Trophoblast cell (in vitro differentiated cells and primary cell): ENCODE data around the gene TFPI.

Experiments used
- DNase-seq, 2 donors: peaks; one replicate each; pipeline ENCODE4 v3.0.0-alpha.2; 2016
- H2AFZ ChIP-seq: 2 replicates; pipeline ENCODE4 v1.6.1; 2013; ENCODE audit warnings: low read length, moderate library complexity, mild to moderate bottlenecking; ENCODE audit not compliant: insufficient read depth, poor library complexity
- H2AK5ac ChIP-seq: 2 replicates; pipeline ENCODE4 v1.6.1; 2013; ENCODE audit warnings: mild to moderate bottlenecking, low read length
- H2BK120ac ChIP-seq: 2 replicates; pipeline ENCODE4 v1.6.1; 2013; ENCODE audit warnings: low read length, mild to moderate bottlenecking, moderate library complexity; ENCODE audit not compliant: insufficient read depth, poor library complexity
- H2BK12ac ChIP-seq: 2 replicates; pipeline ENCODE4 v1.6.1; 2013; ENCODE audit warnings: mild to moderate bottlenecking, low read length, moderate library complexity
- H2BK5ac ChIP-seq: 2 replicates; pipeline ENCODE4 v1.6.1; 2013; ENCODE audit warnings: low read length, low read depth, moderate library complexity, mild to moderate bottlenecking; ENCODE audit not compliant: poor library complexity
- H3K14ac ChIP-seq: 2 replicates; pipeline ENCODE4 v1.6.1; 2013; ENCODE audit warnings: mild to moderate bottlenecking, low read length
- H3K18ac ChIP-seq: 2 replicates; pipeline ENCODE4 v1.6.1; 2013; ENCODE audit warnings: mild to moderate bottlenecking, low read length
- H3K23ac ChIP-seq: 2 replicates; pipeline ENCODE4 v1.6.1; 2013; ENCODE audit warnings: low read length
- H3K27ac ChIP-seq: 2 replicates; pipeline ENCODE4 v1.5.1; 2013; ENCODE audit warnings: low read depth, mild to moderate bottlenecking, inconsistent platforms, low read length, moderate library complexity
- H3K27me3 ChIP-seq: 2 replicates; pipeline ENCODE4 v1.6.1; 2013; ENCODE audit warnings: inconsistent platforms, mild to moderate bottlenecking, low read length, moderate library complexity; ENCODE audit not compliant: insufficient read depth
- H3K36me3 ChIP-seq, 2 experiments: 1 replicate in 1 of 2; 2 replicates in 1 of 2; pipeline ENCODE4 v1.6.1; 2013; ENCODE audit warnings: low read length in 2 of 2, mild to moderate bottlenecking in 2 of 2, moderate library complexity in 1 of 2; ENCODE audit not compliant: insufficient read depth in 2 of 2, control insufficient read depth in 1 of 2
- H3K4ac ChIP-seq: 2 replicates; pipeline ENCODE4 v1.6.1; 2013; ENCODE audit warnings: low read depth, mild to moderate bottlenecking, low read length, moderate library complexity
- H3K4me1 ChIP-seq, 2 experiments: 1 replicate in 1 of 2; 2 replicates in 1 of 2; pipeline ENCODE4 v1.6.1; 2013; ENCODE audit warnings: low read length in 2 of 2, mild to moderate bottlenecking in 2 of 2, moderate library complexity in 1 of 2; ENCODE audit not compliant: insufficient read depth in 2 of 2, control insufficient read depth in 1 of 2
- H3K4me2 ChIP-seq: 2 replicates; pipeline ENCODE4 v1.6.1; 2013; ENCODE audit warnings: inconsistent platforms, mild to moderate bottlenecking, low read length, moderate library complexity
- H3K4me3 ChIP-seq: 2 replicates; pipeline ENCODE4 v1.5.1; 2013; ENCODE audit warnings: mild to moderate bottlenecking, low read depth, low read length, inconsistent platforms
- H3K79me1 ChIP-seq: one replicate; pipeline ENCODE4 v1.6.1; 2013; ENCODE audit warnings: low read length
- H3K79me2 ChIP-seq: 2 replicates; pipeline ENCODE4 v1.6.1; 2013; ENCODE audit warnings: low read length, mild to moderate bottlenecking; ENCODE audit not compliant: control insufficient read depth, insufficient read depth, poor library complexity
- H3K9ac ChIP-seq: 2 replicates; pipeline ENCODE4 v1.6.1; 2013; ENCODE audit warnings: mild to moderate bottlenecking, low read length
- H3K9me3 ChIP-seq: 2 replicates; pipeline ENCODE4 v1.6.1; 2013; ENCODE audit warnings: low read depth, mild to moderate bottlenecking, control low read depth, inconsistent platforms, low read length; ENCODE audit not compliant: insufficient read depth
- H4K12ac ChIP-seq: 2 replicates; pipeline ENCODE4 v1.6.1; 2013; ENCODE audit warnings: low read depth, mild to moderate bottlenecking, low read length, moderate library complexity
- H4K8ac ChIP-seq: 2 replicates; pipeline ENCODE4 v1.6.1; 2013; ENCODE audit warnings: low read depth, mild to moderate bottlenecking, low read length, moderate library complexity
- H4K91ac ChIP-seq: one replicate; pipeline ENCODE4 v1.6.1; 2013; ENCODE audit warnings: low read depth, mild to moderate bottlenecking, low read length, moderate library complexity
- WGBS: extraction: QIAGEN DNeasy Blood & Tissue Kit; methylation state at CpG from one replicate; pipeline ENCODE4 v1.1.7; 2013; ENCODE audit warnings: missing lambda C conversion rate; ENCODE audit not compliant: insufficient read length, insufficient coverage; ENCODE audit errors: extremely low coverage; 5-methylcytosine and 5-hydroxymethylcytosine counted together

Gene TFPI

GRCh38 chr2:187504312-187504921, 49.8 kb downstream of the TFPI start:
- WGBS = no CpG with 5 or more reads among the region's 6 CpGs

DNA sequence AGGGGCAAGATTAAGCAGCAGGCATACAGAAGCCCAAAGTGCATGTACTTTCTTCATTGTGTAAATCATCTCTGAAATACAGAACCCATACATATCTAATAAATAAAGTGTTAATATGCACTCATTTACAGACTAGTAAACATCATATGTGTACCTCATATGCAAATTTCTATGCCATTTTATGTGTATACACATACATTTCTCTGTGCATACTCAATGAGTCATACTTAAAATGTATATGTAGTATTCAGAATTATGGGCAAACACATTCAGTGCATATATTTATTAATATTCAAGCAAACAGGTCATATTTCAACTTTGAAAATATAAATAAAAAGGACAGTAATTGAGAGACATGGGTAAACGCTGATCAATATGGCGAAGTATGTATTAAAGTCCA, 50.5 kb downstream of the TFPI start:
- no peaks in the 10 kb centered on the region for H3K79me1 ChIP-seq
- no peaks in the 10 kb centered on the region for H3K79me2 ChIP-seq
- H3K18ac ChIP-seq = no peak overlapping the region
- no peaks in the 10 kb centered on the region for H3K36me3 ChIP-seq
- no peaks in the 10 kb centered on the region for H3K27me3 ChIP-seq
- H2AFZ ChIP-seq = no peak overlapping the region
- H3K23ac ChIP-seq = no peak overlapping the region
- no peak overlapping the region for H2BK5ac ChIP-seq
- H4K8ac ChIP-seq = no peak overlapping the region
- no peak overlapping the region for H3K9ac ChIP-seq
- H3K4ac ChIP-seq = no peak overlapping the region
- H3K9me3 ChIP-seq = no peaks in the 10 kb centered on the region
- no peak overlapping the region for H4K91ac ChIP-seq
- no CpG with 5 or more reads among the region's 2 CpGs for WGBS
- H2AK5ac ChIP-seq = no peak overlapping the region
- H2BK120ac ChIP-seq = no peak overlapping the region
- no peak overlapping the region for H4K12ac ChIP-seq
- H3K27ac ChIP-seq = no peak overlapping the region
- no peak overlapping the region for H2BK12ac ChIP-seq
- no peak overlapping the region for H3K4me2 ChIP-seq
- no peak overlapping the region for H3K14ac ChIP-seq
- no peak overlapping the region for H3K4me3 ChIP-seq
- no peak for DNase-seq
- H3K4me1 ChIP-seq = no peaks in the 10 kb centered on the region

More at GRCh38 chr2:187504312-187504921, 49.8 kb downstream of the TFPI start:
- Histone ChIP-seq H3K23ac (no peak overlapping the region), H3K14ac (no peak overlapping the region), H3K27ac (no peak overlapping the region), H2AFZ (no peak overlapping the region), H3K9ac (no peak overlapping the region), H2BK12ac (no peak overlapping the region), H3K27me3 (no peaks in the 10 kb centered on the region), H2AK5ac (no peak overlapping the region), H4K8ac (no peak overlapping the region), H3K4ac (no peak overlapping the region), H3K79me1 (no peaks in the 10 kb centered on the region), H3K36me3 (no peaks in the 10 kb centered on the region), H2BK120ac (no peak overlapping the region), H4K91ac (no peak overlapping the region), H3K9me3 (no peaks in the 10 kb centered on the region), H3K4me3 (no peak overlapping the region), H3K79me2 (no peaks in the 10 kb centered on the region), H3K4me2 (peak overlapping the region; percentile 10), H3K18ac (no peak overlapping the region), H2BK5ac (no peak overlapping the region), H3K4me1 (no peaks in the 10 kb centered on the region), H4K12ac (no peak overlapping the region)
- DNase-seq = peak in 1 of 2 donors; percentile 64

DNA sequence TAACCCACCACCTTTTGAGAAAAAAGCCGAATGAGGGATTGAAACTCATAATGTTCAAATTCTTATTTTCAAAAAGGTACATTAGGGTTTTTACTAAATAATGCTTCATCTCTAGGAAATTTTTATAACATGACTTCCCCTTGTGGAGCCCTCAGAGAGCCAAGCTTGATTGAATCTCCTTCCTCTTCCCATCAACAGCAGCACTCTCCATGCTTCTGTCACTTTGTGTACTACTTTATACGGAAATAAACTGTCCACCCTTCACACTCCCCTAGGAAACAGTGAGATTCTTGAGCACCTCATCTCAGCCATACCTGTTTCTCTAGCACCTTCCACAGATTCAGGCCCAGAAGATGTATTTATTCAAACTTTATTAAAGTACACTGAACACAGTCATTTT, 51.8 kb downstream of the TFPI start:
- Histone ChIP-seq H3K9me3 (no peaks in the 10 kb centered on the region), H3K23ac (no peak overlapping the region), H2BK5ac (peak overlapping the region; percentile 3), H3K4me2 (no peak overlapping the region), H3K9ac (no peak overlapping the region), H3K79me2 (no peaks in the 10 kb centered on the region), H3K4me3 (no peak overlapping the region), H3K79me1 (no peaks in the 10 kb centered on the region), H2BK12ac (no peak overlapping the region), H3K18ac (no peak overlapping the region), H3K4ac (no peak overlapping the region), H4K8ac (no peak overlapping the region), H3K4me1 (no peaks in the 10 kb centered on the region), H2BK120ac (no peak overlapping the region), H2AK5ac (no peak overlapping the region), H3K27me3 (no peaks in the 10 kb centered on the region), H3K14ac (no peak overlapping the region), H4K12ac (no peak overlapping the region), H4K91ac (no peak overlapping the region), H2AFZ (no peak overlapping the region), H3K36me3 (no peaks in the 10 kb centered on the region), H3K27ac (no peak overlapping the region)
- no CpG with 5 or more reads among the region's 2 CpGs for WGBS
- no peak for DNase-seq

DNA sequence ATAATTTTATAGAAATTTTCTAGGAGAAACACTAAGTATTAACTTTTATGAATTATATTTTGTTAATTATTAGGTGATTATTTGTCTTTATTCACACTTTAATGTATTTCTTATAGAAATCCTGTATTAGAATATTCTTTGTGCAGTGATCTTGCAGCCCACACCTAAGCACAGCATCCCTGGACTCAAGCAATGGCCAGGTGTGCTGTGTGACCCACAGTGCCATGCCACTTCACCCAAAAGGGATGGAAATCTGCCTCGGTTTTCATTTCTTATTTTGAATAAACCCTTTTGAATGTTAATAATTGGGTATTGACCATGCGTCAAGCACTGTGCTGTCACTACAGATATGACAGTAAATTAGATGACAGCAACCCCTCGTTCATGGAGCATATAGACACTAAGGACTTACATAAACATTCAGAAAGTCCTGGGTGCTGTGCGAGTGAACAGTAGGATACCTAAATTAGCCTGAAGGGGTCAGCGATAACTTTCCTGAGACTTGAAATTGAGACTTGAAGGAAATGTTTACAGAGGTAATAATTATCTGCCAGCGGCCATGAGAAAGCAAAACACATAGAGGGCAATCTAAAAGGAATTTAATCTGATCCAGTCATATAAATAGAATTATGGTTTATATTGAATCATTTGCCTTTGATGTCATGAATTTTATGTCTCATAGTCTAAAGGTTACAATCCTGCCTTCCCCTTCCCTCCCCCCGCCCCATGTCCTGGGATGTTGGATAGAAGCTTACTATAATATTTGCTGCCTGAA, 53.5 kb downstream of the TFPI start:
- DNase-seq = peak in 1 of 2 donors; percentile 48
- no CpG with 5 or more reads among the region's 7 CpGs for WGBS
- H3K9me3 ChIP-seq = no peaks in the 10 kb centered on the region

More for the DNA sequence above, 53.5 kb downstream of the TFPI start:
- Histone ChIP-seq H2BK5ac (no peak overlapping the region), H3K36me3 (no peaks in the 10 kb centered on the region), H3K4me1 (no peaks in the 10 kb centered on the region), H4K8ac (peak overlapping the region; percentile 62), H3K27me3 (no peaks in the 10 kb centered on the region), H3K14ac (no peak overlapping the region), H4K91ac (no peak overlapping the region), H3K4me3 (no peak overlapping the region), H3K23ac (no peak overlapping the region), H3K4me2 (no peak overlapping the region), H2BK12ac (no peak overlapping the region), H2AFZ (no peak overlapping the region), H3K27ac (no peak overlapping the region), H2BK120ac (no peak overlapping the region), H2AK5ac (no peak overlapping the region), H4K12ac (no peak overlapping the region), H3K79me2 (no peaks in the 10 kb centered on the region), H3K79me1 (no peaks in the 10 kb centered on the region), H3K4ac (no peak overlapping the region), H3K18ac (no peak overlapping the region), H3K9ac (no peak overlapping the region)
